ENCODE results near the gene ZNF74. TPM values are rescaled to one million over a fixed set of nuclear protein-coding genes. Genes with fewer than 3 reads are reported as not detected.
"Not testable (repeated sequence)": the region's sequence is repeated elsewhere in the genome, so short reads cannot be mapped to it uniquely, and the experiment has no call there.

The ZNF74 gene
- polyA plus RNA-seq, 4 donors: 13.6 to 21.8 (median 15.9) TPM

DNA sequence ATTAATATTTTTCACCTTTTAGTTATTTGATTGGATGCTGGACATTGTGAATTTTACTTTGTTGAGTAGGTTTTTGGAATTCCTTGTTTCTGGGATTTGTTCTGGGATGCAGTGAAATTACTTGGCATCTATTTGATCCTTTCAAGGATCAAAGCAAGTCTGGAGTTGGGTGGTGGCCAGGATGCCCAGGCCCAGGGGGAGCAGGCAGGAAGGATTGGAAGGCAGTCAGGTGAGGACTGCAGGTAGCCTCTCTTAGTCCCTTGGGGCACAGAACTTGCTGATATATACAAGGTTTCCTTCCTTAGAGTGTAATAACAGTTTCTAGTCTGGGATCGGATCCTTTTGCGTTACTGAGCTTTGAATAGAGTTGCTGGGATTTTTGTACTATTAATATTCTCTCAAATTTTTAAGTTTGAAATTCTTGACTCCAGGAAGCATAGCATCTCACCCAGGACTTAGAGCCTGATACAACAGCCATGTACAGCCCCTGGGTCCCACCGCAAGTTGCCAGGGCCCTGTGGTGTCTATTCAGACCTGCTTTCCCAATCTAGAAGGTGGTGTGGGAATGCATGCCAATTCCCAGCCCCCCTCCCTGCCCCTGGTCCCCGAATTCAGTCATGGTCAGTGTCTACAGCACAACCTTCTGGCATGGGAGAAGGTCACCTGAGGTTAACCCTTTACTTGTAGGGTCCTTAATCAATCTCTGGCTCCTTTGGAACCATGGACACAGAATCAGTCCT is 6.1 kb downstream of the ZNF74 start:
- no peak for DNase-seq (ENCODE audit: low read depth in 4 of 4, low spot score in 3 of 4)

DNA sequence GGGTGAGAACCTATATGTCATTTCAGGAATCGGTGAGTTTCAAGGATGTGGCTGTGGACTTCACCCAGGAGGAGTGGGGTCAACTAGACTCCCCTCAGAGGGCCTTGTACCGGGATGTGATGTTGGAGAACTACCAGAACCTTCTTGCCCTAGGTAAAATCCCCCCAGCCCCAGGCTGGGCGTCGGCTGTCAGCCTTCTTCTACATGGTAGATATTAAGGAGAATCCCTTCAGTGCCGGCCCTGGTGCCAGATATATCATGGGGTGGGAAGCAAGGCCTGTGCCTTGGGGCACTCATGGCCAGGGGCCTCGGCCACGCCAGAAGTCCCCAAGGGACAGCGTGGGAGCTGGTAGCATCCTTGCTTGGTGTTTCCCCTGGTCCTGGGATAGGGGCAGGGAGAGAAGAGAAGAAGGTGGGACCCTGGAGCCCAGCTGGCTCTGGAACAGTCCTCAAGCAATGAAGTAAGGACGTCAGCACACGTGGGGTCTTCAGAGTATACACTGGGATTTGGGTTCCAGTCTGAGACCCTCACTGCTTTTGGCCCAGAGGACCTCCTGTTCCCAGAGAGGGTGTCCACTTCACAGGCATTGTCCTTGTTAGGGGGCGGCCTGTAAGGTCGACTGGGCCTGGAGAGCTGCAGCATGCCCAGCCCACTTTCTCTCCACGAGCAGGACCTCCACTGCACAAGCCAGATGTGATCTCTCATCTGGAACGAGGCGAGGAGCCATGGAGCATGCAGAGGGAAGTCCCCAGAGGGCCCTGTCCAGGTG is 6.8 kb downstream of the ZNF74 start:
- no peak for DNase-seq (ENCODE audit: low read depth in 4 of 4, low spot score in 3 of 4)

DNA sequence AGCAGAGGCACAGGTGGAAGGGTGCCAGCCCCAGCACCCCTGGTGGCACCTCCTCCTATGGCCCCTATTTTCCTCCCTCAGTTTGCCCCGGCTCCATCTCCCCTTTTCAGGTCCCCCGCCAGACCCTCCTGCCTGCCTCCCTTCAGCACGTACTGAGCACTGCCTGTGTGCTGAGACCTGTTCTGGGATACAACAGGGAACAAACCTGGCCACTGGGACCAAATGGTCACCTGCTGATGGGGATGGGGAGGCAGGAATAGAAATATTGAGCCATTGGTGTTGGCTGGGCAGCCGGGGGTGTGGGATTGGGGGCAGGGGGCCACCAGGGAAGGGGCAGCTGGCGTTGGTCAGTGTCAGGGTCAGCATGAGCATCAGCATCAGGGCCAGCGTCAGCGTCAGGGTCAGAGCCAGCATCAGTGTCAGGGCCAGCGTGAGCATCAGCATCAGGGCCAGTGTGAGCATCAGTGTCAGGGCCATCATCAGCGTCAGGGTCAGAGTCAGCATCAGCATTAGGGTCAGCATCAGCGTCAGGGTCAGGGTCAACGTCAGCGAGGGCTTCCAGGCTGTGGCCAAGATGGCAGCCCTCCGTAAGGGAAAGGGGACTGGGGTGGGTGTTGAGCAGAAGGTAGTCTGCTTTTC is 7.5 kb downstream of the ZNF74 start:
- no peak for DNase-seq (ENCODE audit: low read depth in 4 of 4, low spot score in 3 of 4)

DNA sequence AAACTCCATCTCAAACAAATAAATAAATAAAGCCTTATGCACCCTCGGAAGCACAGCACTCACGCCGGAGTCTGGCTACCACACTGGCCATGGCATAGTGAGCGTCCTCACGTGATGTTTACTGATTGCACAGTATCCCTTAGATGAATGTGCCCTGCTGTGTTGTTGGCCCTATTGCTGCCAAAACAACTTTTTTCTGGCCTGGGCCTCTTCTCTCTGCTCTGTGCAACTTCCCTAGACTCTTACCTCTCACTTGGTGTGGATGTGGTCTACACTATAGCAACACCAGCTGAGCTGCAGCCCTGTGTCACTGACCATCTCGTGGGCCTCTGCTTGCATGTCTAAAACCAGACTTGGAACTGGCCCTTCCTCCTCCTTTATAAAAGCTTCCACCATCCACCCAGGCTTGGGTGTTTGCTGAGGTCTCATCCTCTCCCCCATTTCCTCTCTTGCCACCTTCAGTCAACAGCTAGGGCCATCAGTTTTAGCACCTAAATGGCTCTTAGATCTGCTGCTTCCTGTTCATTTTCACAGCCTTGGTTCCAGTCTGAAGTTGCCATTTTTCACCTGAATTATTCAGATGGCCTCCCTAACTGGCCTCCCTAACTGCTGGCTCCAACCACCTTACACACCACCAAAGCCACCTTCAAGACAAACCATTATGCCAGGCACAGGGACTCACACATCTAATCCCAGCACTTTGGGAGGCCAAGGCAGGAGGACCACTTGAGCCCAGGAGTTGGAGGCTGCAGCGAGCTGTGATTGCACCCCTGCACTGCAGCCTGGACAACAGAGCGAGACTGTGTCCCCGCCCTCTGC is 9.2 kb downstream of the ZNF74 start:
- no peak for DNase-seq (ENCODE audit: low read depth in 4 of 4, low spot score in 3 of 4)

DNA sequence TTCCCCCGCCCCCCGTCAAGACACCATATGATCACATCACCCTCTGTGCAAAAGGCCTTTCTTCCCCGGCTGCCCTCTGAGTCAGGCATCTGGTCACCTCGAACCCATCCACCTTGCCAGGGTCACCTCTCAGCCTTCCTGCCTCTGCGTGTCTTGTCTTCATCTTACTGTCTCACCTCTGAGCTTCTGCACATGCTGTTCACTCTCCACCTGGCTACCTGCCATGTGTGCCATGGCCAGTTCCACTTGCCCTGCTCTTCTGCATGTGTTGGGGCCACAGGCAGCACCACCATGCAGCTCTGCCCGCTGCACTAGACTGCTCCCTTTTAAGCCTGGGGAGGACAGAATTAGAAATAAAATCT is 9.8 kb downstream of the ZNF74 start:
- DNase-seq (ENCODE audit: low read depth in 4 of 4, low spot score in 3 of 4): no peak

DNA sequence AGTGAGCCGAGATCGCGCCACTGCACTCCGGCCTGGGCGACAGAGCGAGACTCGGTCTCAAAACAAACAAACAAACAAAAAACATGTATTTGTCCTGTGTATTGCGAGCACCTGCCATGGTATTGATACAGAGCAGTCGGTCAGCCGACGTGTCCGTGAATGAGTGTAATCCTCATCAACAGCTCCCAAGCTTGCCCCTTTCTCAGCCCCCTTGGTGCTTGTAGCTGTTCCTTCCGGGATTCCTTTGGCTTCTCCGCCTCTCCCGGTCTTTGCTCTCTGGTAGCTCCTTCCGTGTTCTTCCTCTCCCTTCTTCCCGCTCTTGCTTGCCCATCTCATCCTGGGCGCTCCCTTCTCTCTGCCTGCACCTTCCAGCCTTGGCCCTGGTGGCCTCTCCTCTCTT is 10.9 kb downstream of the ZNF74 start:
- DNase-seq (ENCODE audit: low read depth in 4 of 4, low spot score in 3 of 4): no peak

DNA sequence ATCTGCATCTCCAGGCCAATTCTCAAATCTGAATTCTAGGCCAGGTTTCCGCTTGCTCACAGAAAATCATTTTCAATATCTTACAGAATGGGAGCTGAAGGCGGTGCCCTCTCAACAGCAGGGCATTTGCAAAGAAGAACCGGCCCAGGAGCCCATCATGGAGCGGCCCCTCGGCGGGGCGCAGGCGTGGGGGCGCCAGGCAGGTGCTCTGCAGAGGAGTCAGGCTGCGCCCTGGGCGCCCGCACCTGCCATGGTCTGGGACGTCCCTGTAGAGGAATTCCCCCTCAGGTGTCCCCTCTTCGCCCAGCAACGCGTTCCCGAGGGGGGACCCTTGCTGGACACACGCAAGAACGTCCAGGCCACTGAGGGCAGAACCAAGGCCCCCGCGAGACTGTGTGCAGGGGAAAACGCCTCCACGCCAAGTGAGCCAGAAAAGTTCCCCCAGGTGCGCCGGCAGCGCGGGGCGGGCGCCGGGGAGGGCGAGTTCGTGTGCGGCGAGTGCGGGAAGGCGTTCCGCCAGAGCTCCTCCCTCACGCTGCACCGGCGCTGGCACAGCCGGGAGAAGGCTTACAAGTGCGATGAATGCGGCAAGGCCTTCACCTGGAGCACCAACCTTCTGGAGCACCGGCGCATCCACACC is 11.5 kb downstream of the ZNF74 start:
- DNase-seq (ENCODE audit: low read depth in 4 of 4, low spot score in 3 of 4): no peak

DNA sequence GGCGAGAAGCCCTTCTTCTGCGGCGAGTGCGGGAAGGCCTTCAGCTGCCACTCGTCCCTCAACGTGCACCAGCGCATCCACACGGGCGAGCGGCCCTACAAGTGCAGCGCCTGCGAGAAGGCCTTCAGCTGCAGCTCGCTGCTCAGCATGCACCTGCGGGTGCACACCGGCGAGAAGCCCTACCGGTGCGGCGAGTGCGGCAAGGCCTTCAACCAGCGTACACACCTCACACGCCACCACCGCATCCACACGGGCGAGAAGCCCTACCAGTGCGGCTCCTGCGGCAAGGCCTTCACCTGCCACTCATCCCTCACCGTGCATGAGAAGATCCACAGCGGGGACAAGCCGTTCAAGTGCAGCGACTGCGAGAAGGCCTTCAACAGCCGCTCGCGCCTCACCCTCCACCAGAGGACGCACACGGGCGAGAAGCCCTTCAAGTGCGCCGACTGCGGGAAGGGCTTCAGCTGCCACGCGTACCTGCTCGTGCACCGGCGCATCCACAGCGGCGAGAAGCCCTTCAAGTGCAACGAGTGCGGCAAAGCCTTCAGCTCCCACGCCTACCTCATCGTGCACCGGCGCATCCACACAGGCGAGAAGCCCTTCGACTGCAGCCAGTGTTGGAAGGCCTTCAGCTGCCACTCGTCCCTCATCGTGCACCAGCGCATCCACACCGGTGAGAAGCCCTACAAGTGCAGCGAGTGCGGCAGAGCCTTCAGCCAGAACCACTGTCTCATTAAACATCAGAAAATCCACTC is 12.2 kb downstream of the ZNF74 start:
- DNase-seq (ENCODE audit: low read depth in 4 of 4, low spot score in 3 of 4): no peak

DNA sequence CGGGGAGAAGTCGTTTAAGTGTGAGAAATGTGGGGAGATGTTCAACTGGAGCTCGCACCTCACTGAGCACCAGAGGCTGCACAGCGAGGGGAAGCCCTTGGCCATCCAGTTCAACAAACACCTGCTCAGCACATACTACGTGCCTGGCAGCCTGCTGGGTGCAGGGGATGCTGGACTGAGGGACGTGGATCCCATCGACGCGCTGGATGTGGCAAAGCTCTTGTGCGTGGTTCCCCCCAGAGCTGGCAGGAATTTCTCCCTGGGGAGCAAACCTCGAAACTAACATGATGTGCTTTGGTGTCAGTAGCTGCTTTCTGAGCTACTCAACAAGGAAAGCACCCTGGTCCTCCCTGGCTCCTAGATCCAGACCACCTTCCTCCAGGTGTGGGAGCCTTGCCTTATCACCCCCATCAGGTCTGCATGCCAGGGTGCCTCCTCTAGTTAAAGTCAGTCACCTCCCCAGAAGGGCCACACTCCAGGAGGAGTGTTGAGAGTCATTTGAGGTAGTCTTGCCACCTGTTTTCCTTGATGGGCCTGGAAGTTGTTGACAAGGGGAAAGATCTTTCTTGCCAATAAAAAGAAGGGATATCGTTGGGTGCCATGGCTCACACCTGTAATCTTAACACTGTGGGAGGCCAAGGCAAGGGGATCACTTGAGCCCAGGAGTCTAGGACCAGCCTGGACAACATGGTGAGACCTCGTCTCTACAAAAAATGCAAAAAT is 12.9 kb downstream of the ZNF74 start:
- DNase-seq (ENCODE audit: low read depth in 4 of 4, low spot score in 3 of 4): no peak

DNA sequence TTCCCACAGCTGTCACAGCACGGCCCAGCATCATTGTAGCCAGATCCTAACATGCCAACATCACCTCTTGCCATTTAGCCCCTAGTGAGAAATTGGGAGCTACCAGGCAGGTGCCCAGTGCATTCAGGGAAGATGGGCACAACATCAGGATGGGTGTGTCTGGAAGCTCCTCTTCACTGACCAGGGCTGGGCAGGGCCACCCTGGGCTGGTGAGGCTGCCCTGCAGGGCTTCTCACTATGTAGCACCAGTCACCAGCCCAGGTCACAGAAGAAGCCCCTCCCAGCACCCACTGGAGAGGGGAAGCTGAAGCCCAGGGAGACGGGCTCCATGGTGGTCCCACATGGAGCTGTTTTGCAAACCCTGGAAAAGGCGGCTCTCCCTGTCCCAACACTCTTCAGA is 13.9 kb downstream of the ZNF74 start:
- DNase-seq (ENCODE audit: low read depth in 4 of 4, low spot score in 3 of 4): no peak

DNA sequence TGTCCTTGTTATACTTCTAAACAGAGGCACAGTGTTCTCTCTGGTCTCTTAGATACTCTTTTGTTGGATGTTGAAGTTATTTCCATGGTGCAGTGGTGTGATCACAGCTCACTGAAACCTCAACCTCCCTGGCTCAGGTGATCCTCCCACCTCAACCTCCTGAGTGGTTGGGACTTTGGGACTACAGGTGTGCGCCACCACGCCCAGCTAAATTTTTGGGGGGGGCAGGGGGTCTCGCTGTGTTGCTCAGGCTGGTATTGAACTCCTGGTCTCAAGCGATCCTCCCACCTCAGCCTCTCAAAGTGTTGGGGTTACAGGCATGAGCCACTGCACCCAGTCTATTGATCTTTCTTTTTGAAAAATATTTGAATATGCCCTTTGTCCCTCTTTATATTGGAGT is 14.9 kb downstream of the ZNF74 start:
- DNase-seq (ENCODE audit: low read depth in 4 of 4, low spot score in 3 of 4): no peak

DNA sequence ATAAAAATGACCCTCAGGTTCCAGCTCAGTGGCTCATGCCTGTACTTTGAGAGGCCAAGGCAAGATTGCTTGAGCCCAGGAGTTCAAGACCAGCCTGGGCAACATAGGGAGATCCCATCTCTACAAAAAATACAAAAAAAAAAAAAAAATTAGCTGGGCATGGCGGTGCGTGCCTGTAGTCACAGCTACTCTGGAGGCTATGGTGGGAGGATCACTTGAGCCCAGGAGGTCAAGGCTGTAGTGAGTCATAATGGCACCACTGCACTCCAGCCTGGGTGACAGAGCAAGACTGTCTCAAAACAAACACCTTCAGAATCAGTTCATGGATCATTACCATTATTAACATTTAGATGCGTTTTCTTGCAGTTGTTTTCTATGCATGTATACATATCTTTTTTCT is 15.4 kb downstream of the ZNF74 start:
- not testable (repeated sequence) for DNase-seq (ENCODE audit: low read depth in 4 of 4, low spot score in 3 of 4)

DNA sequence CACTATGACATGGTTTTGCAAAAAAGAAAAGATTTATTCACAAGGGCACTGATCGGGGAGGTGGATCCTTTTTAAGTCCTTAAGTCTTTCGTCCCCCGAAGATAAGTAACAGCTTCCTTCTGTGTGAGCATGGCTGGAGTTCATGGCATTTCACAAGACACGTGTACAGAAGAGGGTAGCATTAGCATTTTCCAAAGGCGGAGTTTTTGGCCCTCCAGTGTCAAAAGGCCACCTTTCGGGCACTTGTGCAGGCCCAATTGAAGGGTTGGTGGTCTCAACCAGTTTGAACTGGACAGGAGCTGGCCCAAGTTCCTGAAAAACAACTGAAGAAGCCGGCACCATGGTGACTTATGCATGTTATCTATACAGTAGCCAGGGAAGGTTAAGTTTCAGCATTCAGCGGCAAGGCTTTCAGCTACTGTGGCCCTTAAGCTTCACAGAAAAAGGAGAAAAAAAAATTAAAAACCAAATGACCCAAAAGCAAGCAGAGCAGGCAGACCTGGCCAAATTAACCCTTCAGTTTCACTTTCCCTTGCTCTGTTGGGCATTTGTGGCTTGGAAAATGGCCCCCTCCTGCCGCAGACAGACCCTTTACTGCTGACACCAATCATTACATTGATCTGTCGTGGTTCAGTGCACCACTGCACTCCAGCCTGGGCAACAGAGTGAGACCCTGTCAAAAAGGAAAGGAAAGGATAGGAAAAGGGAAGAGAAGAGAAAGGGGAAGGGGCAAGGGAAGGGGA is 18.7 kb downstream of the ZNF74 start:
- no peak for DNase-seq (ENCODE audit: low read depth in 4 of 4, low spot score in 3 of 4)

DNA sequence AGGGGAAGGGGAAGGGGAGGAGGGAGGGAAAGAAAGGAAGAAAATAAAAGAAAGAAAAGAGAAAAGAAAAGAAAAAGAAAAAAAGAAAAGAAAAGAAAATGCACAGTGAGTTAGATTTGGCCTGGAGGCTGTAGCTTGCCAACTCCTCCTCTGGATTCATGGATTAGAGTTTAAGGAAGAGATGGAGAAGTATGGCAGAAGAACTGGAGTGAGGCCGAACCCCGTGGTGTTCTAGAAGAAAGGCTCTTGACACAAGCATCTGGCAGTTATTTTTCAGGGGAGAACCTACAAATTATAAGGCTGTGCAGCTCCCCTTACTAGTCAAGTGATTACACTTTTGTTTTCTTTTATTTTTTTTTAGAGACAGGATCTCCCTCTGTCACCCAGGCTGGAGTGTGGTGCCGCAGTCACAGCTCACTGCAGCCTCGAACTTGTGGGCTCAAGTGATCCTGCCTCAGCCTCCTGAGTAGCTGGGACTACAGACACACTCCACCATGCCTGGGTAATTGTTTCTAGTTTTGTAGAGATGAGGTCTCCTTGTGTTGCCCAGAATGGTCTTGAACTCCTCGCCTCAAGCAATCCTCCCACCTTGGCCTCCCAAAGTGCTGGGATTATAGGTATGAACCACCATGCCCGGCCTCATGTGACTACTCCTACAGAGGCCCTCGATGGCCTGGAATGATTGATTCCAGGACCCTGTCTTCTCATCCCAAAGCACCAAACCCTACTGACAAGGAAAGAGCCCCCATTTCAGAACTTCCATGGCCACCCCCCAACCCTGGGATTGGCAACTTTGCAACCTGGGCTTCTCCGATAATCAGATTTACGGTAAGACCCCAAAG is 19.5 kb downstream of the ZNF74 start:
- no peak for DNase-seq (ENCODE audit: low read depth in 4 of 4, low spot score in 3 of 4)

DNA sequence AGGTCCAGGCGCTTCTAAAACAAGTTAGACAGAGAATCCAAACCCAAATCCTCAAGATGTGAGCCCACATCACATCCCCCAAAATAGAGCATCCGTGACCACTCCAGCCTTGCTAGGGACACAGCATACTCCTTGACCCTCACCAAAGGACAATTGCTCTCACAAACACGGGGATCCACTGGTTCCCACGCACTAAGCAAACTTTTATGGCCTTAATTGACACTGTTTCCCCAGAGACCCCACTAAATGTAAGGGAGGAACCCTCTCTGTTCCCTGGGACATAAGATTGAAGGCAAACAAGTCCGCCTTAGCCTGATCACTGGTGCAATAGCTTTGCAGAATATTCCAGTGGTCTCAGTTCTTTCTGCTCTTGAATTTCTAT is 20.1 kb downstream of the ZNF74 start:
- DNase-seq (ENCODE audit: low read depth in 4 of 4, low spot score in 3 of 4): no peak

DNA sequence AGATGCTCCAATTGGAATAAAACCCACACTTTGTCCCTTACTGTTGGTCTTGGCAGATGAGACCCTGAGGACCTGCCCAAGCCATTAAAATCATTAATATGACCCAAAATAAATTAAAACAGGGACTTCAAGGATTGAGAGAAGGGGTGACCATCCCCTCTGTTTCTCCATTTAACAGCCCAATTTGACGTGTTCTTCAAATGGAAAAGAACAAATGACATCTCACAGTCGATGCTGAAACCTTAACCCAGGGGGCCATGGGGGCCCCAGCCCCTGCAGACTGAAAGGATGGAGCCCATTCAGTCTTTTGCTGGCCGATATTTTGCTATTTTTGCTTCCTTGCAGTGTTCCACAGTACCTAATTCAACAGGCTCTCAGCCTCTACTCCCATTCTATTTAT is 20.5 kb downstream of the ZNF74 start:
- no peak for DNase-seq (ENCODE audit: low read depth in 4 of 4, low spot score in 3 of 4)

DNA sequence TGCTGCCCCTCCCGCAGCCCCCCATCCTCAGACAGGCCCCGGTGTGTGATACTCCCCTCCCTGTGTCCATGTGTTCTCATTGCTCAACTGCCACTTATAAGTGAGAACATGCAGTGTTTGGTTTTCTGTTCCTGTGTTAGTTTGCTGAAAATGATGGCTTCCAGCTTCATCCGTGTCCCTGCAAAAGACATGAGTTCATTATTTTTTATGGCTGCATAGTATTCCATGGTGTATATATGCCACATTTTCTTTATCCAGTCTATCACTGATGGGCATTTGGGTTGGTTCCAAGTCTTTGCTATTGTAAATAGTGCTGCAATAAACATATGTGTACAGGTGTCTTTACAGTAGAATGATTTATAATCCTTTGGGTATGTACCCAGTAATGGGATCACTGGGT is 21.3 kb downstream of the ZNF74 start:
- not testable (repeated sequence) for DNase-seq (ENCODE audit: low read depth in 4 of 4, low spot score in 3 of 4)

DNA sequence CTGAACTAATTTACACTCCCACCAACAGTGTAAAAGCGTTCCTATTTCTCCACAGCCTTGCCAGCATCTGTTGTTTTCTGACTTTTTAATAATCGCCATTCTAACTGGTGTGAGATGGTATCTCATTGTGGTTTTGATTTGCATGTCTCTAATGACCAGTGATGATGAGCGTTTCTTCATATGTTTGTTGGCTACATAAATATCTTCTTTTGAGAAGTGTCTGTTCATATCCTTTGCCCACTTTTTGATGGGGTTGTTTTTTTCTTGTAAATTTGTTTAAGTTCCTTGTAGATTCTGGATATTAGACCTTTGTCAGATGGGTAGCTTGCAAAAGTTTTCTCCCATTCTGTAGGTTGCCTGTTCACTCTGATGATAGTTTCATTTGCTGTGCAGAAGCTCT is 21.7 kb downstream of the ZNF74 start:
- DNase-seq (ENCODE audit: low read depth in 4 of 4, low spot score in 3 of 4): not testable (repeated sequence)
